HUES64 (cell line): ENCODE data around the gene CHTF18.

Experiments used
- H3K27ac ChIP-seq: 2 replicates; pipeline ENCODE4 v1.7.0; 2013; ENCODE audit warnings: low read depth, low read length, inconsistent platforms
- H3K27me3 ChIP-seq: 2 replicates; pipeline ENCODE4 v1.6.1; 2013; ENCODE audit warnings: mild to moderate bottlenecking, low read length; ENCODE audit not compliant: insufficient read depth
- H3K36me3 ChIP-seq: 2 replicates; pipeline ENCODE4 v1.6.1; 2013; ENCODE audit warnings: mild to moderate bottlenecking, low read length; ENCODE audit not compliant: insufficient read depth
- H3K4me1 ChIP-seq: 2 replicates; pipeline ENCODE4 v1.6.1; 2013; ENCODE audit warnings: mild to moderate bottlenecking, low read length, moderate library complexity; ENCODE audit not compliant: insufficient read depth
- H3K4me3 ChIP-seq: 2 replicates; pipeline ENCODE4 v1.5.1; 2013; ENCODE audit warnings: mild to moderate bottlenecking, low read length, moderate library complexity
- H3K9ac ChIP-seq: 2 replicates; pipeline ENCODE4 v1.6.1; 2013; ENCODE audit warnings: mild to moderate bottlenecking, low read depth, low read length
- H3K9me3 ChIP-seq: 2 replicates; pipeline ENCODE4 v1.6.1; 2013; ENCODE audit warnings: low read depth, low read length; ENCODE audit not compliant: insufficient read depth
- WGBS: fragments of 150-250, 120-280 bp; methylation state at CpG from one replicate; pipeline ENCODE4 v1.1.7; 2013; ENCODE audit warnings: missing lambda C conversion rate; 5-methylcytosine and 5-hydroxymethylcytosine counted together

The CHTF18 gene

GRCh38 chr16:845351-845745 lies 56.9 kb downstream of the CHTF18 start:
- Histone ChIP-seq H3K9me3 (peaks cover 34% of the 10 kb centered on the region), H3K27me3 (no peaks in the 10 kb centered on the region), H3K4me1 (no peaks in the 10 kb centered on the region), H3K9ac (no peak overlapping the region), H3K36me3 (no peaks in the 10 kb centered on the region), H3K27ac (no peak overlapping the region), H3K4me3 (no peak overlapping the region)
- WGBS, result 91% methylated on average over 26 of the region's 26 CpGs

- H3K36me3 ChIP-seq, result no peaks in the 10 kb centered on the region
- 84% methylated on average over 10 of the region's 10 CpGs for WGBS
Measured at GRCh38 chr16:847151-847550, 58.7 kb downstream of the CHTF18 start.

More at GRCh38 chr16:847151-847550, 58.7 kb downstream of the CHTF18 start:
- H3K9me3 ChIP-seq, result peaks cover 45% of the 10 kb centered on the region
- no peaks in the 10 kb centered on the region for H3K27me3 ChIP-seq
- no peak overlapping the region for H3K27ac ChIP-seq
- no peak overlapping the region for H3K4me3 ChIP-seq
- H3K4me1 ChIP-seq, result no peaks in the 10 kb centered on the region
- H3K9ac ChIP-seq, result no peak overlapping the region
